GM12878 (cell line): ENCODE data around the gene UTP11. TPM values are rescaled to one million over a fixed set of nuclear protein-coding genes. Genes with fewer than 3 reads are reported as not detected.

ENCODE experiments used
- ATAC-seq: fragments of 200-7000 bp; cut with Tn5 transposase; 3 replicates; pipeline ENCODE4 v1.9.1; 2020; ENCODE audit warnings: mild to moderate bottlenecking, moderate library complexity
- BruUV-seq: library from RNA; stranded (reverse); fragments of 400-500 nt; replicated peaks from 2 replicates; lab custom pipeline; 2021; lab: Mats Ljungman, UMichigan
- CTCF ChIA-PET: fragments of 300-600 bp; sonication (Branson Sonifier 250); formaldehyde crosslinking; extraction: SDS; loops from one replicate; lab custom pipeline; 2021; ENCODE audit warnings: inconsistent platforms; lab: Yijun Ruan, JAX
- POLR2A ChIA-PET: fragments of 350-600 bp; formaldehyde crosslinking; extraction: SDS; loops from one replicate; lab custom pipeline; 2021; ENCODE audit warnings: inconsistent platforms; lab: Charles Lee
- RAD21 ChIA-PET: fragments of 300-600 bp; sonication (Branson Sonifier 250); formaldehyde crosslinking; loops from one replicate; lab custom pipeline; 2023; ENCODE audit warnings: antibody characterized with exemption; ENCODE audit not compliant: unreplicated experiment; lab: Charles Lee
- SMC1A ChIA-PET: fragments of 300-600 bp; sonication (Branson Sonifier 250); formaldehyde crosslinking; loops from one replicate; lab custom pipeline; 2023; ENCODE audit not compliant: unreplicated experiment, uncharacterized antibody; lab: Charles Lee
- DNase-seq: peaks from one replicate; pipeline ENCODE4 v3.0.0-alpha.2; 2011; ENCODE audit warnings: low read depth, low spot score
- FAIRE-seq: peaks from 3 replicates; lab custom pipeline; 2011; peaks lifted over from hg19 to GRCh38; lab: Jason Lieb, UNC
- H2AFZ ChIP-seq: 2 replicates; pipeline ENCODE4 v1.6.0; 2011; ENCODE audit warnings: low read depth, low read length, control low read depth; ENCODE audit not compliant: control insufficient read depth
- H3K27ac ChIP-seq: 2 replicates; pipeline ENCODE4 v1.5.1; 2011; ENCODE audit warnings: control low read depth; ENCODE audit not compliant: control insufficient read depth, insufficient read depth
- H3K27me3 ChIP-seq, 2 experiments: replicated peaks in 1 of 2; 2 replicates each; pipeline versions ENCODE4 v1.6.0 to v1.6.1; 2011; ENCODE audit warnings: low read length in 1 of 2; ENCODE audit not compliant: control insufficient read depth in 2 of 2, insufficient read depth in 2 of 2
- H3K36me3 ChIP-seq, 2 experiments: 2 replicates each; pipeline ENCODE4 v1.5.1; 2011; ENCODE audit warnings: low read length in 1 of 2; ENCODE audit not compliant: control insufficient read depth in 2 of 2, insufficient read depth in 2 of 2
- H3K4me1 ChIP-seq: 2 replicates; pipeline ENCODE4 v1.6.1; 2011; ENCODE audit warnings: mild to moderate bottlenecking, low read length, moderate library complexity, mixed read lengths; ENCODE audit not compliant: control insufficient read depth, insufficient read depth
- H3K4me2 ChIP-seq: 2 replicates; pipeline ENCODE4 v1.6.0; 2011; ENCODE audit warnings: control low read depth; ENCODE audit not compliant: control insufficient read depth, insufficient read depth
- H3K4me3 ChIP-seq: fragments of 200-600 bp; sonication (generic); 2 replicates; pipeline ENCODE4 v1.5.1; 2016
- H3K79me2 ChIP-seq: 2 replicates; pipeline ENCODE4 v1.6.0; 2011; ENCODE audit warnings: low read length; ENCODE audit not compliant: control insufficient read depth, insufficient read depth
- H3K9ac ChIP-seq: 2 replicates; pipeline ENCODE4 v1.8.0; 2011; ENCODE audit warnings: low read length, control low read depth, mixed read lengths; ENCODE audit not compliant: control insufficient read depth, insufficient read depth
- H3K9me3 ChIP-seq: replicated peaks from 3 replicates; pipeline ENCODE4 v1.5.1; 2011; ENCODE audit warnings: mild to moderate bottlenecking, low read length; ENCODE audit not compliant: control insufficient read depth, insufficient read depth
- H4K20me1 ChIP-seq: 2 replicates; pipeline ENCODE4 v1.6.0; 2011; ENCODE audit not compliant: control insufficient read depth, insufficient read depth
- BCLAF1 ChIP-seq: fragments of 450-650 bp; IDR thresholded peaks from 2 replicates; pipeline ENCODE4 v1.6.1; 2017; ENCODE audit warnings: antibody characterized with exemption, mild to moderate bottlenecking, moderate library complexity
- BHLHE40 ChIP-seq, 2 experiments: fragments of 450-650 bp in 1 of 2; IDR thresholded peaks; 2 replicates each; pipeline ENCODE4 v1.6.1; 2011 to 2017; ENCODE audit warnings: low read depth in 2 of 2, borderline replicate concordance in 1 of 2, improper control_type of control experiment in 1 of 2, low read length in 1 of 2, mild to moderate bottlenecking in 1 of 2
- EED ChIP-seq: sonication (generic); IDR thresholded peaks from 2 replicates; pipeline ENCODE4 v1.6.1; 2016; ENCODE audit warnings: antibody characterized with exemption, low read depth
- GABPA ChIP-seq: IDR thresholded peaks from 2 replicates; pipeline ENCODE4 v1.6.1; 2014; ENCODE audit warnings: antibody characterized with exemption, low read depth, mild to moderate bottlenecking, inconsistent platforms
- IKZF1 ChIP-seq: fragments of 450-650 bp; conservative IDR thresholded peaks from 2 replicates; pipeline ENCODE4 v1.6.1; 2017; ENCODE audit warnings: antibody characterized with exemption, mild to moderate bottlenecking
- MTA2 ChIP-seq: fragments of 450-650 bp; IDR thresholded peaks from 2 replicates; pipeline ENCODE4 v1.6.1; 2016; ENCODE audit warnings: low read depth, mild to moderate bottlenecking, moderate library complexity
- NRF1 ChIP-seq: conservative IDR thresholded peaks from 2 replicates; pipeline ENCODE4 v1.6.1; 2011; ENCODE audit warnings: mild to moderate bottlenecking, low read depth, low read length, improper control_type of control experiment
- PKNOX1 ChIP-seq: fragments of 450-650 bp; IDR thresholded peaks from 2 replicates; pipeline ENCODE4 v1.6.1; 2016; ENCODE audit warnings: mild to moderate bottlenecking
- PRDM15 ChIP-seq: fragments of 450-650 bp; formaldehyde crosslinking; IDR thresholded peaks from 2 replicates; pipeline ENCODE4 v1.4.0; 2020; ENCODE audit warnings: mild to moderate bottlenecking, moderate library complexity
- SMAD1 ChIP-seq: fragments of 450-650 bp; IDR thresholded peaks from 2 replicates; pipeline ENCODE4 v1.6.1; 2018; ENCODE audit warnings: mild to moderate bottlenecking, low read depth; ENCODE audit not compliant: partially characterized antibody
- SP1 ChIP-seq: IDR thresholded peaks from one replicate; pipeline ENCODE4 v1.6.1; 2011; ENCODE audit warnings: low read depth, low read length
- TCF3 ChIP-seq: IDR thresholded peaks from 2 replicates; pipeline ENCODE4 v1.6.1; 2012; ENCODE audit warnings: low read depth, mild to moderate bottlenecking, low read length, borderline replicate concordance; ENCODE audit not compliant: insufficient read depth
- TCF7 ChIP-seq: IDR thresholded peaks from 2 replicates; pipeline ENCODE4 v1.6.1; 2014; ENCODE audit warnings: antibody characterized with exemption, borderline replicate concordance
- ZBED1 ChIP-seq: IDR thresholded peaks from 2 replicates; pipeline ENCODE4 v1.6.1; 2016; ENCODE audit warnings: borderline replicate concordance
- ZNF274 ChIP-seq: IDR thresholded peaks from one replicate; pipeline ENCODE4 v1.8.0; 2011; ENCODE audit not compliant: insufficient read length, insufficient read depth
- ZNF384 ChIP-seq: IDR thresholded peaks from 2 replicates; pipeline ENCODE4 v1.6.1; 2012; ENCODE audit warnings: low read depth, mild to moderate bottlenecking, low read length, improper control_type of control experiment, borderline replicate concordance
- WGBS: methylation state at CpG from one replicate; pipeline ENCODE4 v1.1.6; 2016; ENCODE audit warnings: low lambda C conversion rate; ENCODE audit not compliant: insufficient replicate concordance, insufficient coverage; ENCODE audit errors: missing lambda C conversion rate; 5-methylcytosine and 5-hydroxymethylcytosine counted together
- in situ Hi-C: fragments of 300-500 bp; cut with MboI; formaldehyde crosslinking; loops from 9 replicates; pipeline ENCODE4 v1.14.3; 2018; ENCODE audit warnings: mixed read lengths
- intact Hi-C: fragments of 100-400 bp; cut with micrococcal nuclease; formaldehyde crosslinking; loops from one replicate; pipeline ENCODE4 v1.14.2; 2022; ENCODE audit not compliant: unreplicated experiment
- polyA plus RNA-seq, 11 experiments: library from polyadenylated mRNA; depleted of rRNA in 4 of 11; unstranded in 6 of 11; stranded (reverse) in 5 of 11; fragments of >200 nt; fragmentation: Nextera tagmentation in 4 of 11; fragmentation: Illumina TruSeq in 1 of 11; extraction: Ambion mirVana in 4 of 11; extraction: Trizol in 1 of 11; gene quantifications; 1 replicate in 1 of 11; 2 replicates in 10 of 11; pipeline versions ENCODE4 v1.2.1 to v1.2.3, GENCODE V29; 2011 to 2016; ENCODE audit warnings: inconsistent platforms in 2 of 11, missing spikeins in 2 of 11, low read depth in 1 of 11
- total RNA-seq, 4 experiments: library from RNA; depleted of rRNA in 3 of 4; stranded (reverse); fragments of >200 nt in 3 of 4; fragmentation: Illumina TruSeq in 1 of 4; extraction: Trizol in 1 of 4; gene quantifications; 2 replicates each; pipeline versions ENCODE4 v1.2.1 to v1.2.3, GENCODE V29; 2013 to 2021

Gene UTP11
- total and polyA plus RNA-seq, 10 of the 15 experiments (the other 5 are each of a cell fraction or from before 2014, with no cell fraction given): 34.5 to 146 (median 64.2) TPM

GRCh38 chr1:38053416-38054091, 41.0 kb downstream of the UTP11 start:
- no peak for FAIRE-seq
- peaks cover 29% of the 10 kb centered on the region for H3K4me1 ChIP-seq
- ChIA-PET RAD21 (interaction anchor here (0.5 to 5.2 kb wide), 14 partner anchors 9 to 532 kb away, joined by 3 to 61 read pairs (median 6); partner anchors contain the start of gene UTP11), SMC1A (interaction anchor here (0.6 to 23.8 kb wide), 14 partner anchors 9 to 194 kb away, joined by 3 to 316 read pairs (median 5); no protein-coding TSS in a partner anchor), POLR2A (interaction anchor here (0.6 to 4.2 kb wide), 12 partner anchors 8 to 218 kb away, joined by 3 to 32 read pairs (median 5); partner anchors contain the start of gene UTP11), CTCF (interaction anchor here (0.7 to 4.5 kb wide), 8 partner anchors 9 to 120 kb away, joined by 3 to 92 read pairs (median 5); no protein-coding TSS in a partner anchor)
- H3K36me3 ChIP-seq: no peaks in the 10 kb centered on the region
- peak; percentile 60 for ATAC-seq
- H3K79me2 ChIP-seq: no peaks in the 10 kb centered on the region
- intact Hi-C loops (no loop called here), in situ Hi-C loops (no loop called here)
- WGBS: 40% methylated on average over 7 of the region's 7 CpGs
- no TSS peak for BruUV-seq
- H4K20me1 ChIP-seq: no peaks in the 10 kb centered on the region
- H3K27me3 ChIP-seq: no peaks in the 10 kb centered on the region
- no peak for DNase-seq
- H3K9ac ChIP-seq: no peak overlapping the region
- H3K9me3 ChIP-seq: no peaks in the 10 kb centered on the region
- H3K27ac ChIP-seq: no peak overlapping the region
- H3K4me2 ChIP-seq: peak overlapping the region; percentile 41
- H2AFZ ChIP-seq: no peak overlapping the region; the same call in none of the 2 replicates
- H3K4me3 ChIP-seq: no peak overlapping the region
- TF ChIP-seq PKNOX1: no peak
- TF ChIP-seq TCF7: no peak
- peak; percentile 51; the same call in 1 of the 2 replicates for TF ChIP-seq MTA2
- no peak for TF ChIP-seq NRF1
- TF ChIP-seq BCLAF1: no peak
- no peak for TF ChIP-seq ZBED1
- no peak for TF ChIP-seq ZNF384
- TF ChIP-seq SMAD1: no peak
- TF ChIP-seq IKZF1: peak; percentile 38
- peak; percentile 55; the same call in 1 of the 2 replicates for TF ChIP-seq EED
- TF ChIP-seq BHLHE40 (IDR thresholded peaks at IDR 0.05; ENCODE audit: borderline replicate concordance in 1 of 2, low read depth in 2 of 2, low read length in 1 of 2): peak; percentile 13 to 42; a peak in 1 of 4 replicates
- no peak for TF ChIP-seq PRDM15 (CRISPR knock-in tag)
- TF ChIP-seq GABPA: no peak
- no peak for TF ChIP-seq SP1
- no peak for TF ChIP-seq ZNF274
- TF ChIP-seq TCF3: no peak
